IMR-90 (cell line): Measurements from ENCODE around the gene LYRM4. TPM values are rescaled to one million over a fixed set of nuclear protein-coding genes. Genes with fewer than 3 reads are reported as not detected.

Source experiments
- ATAC-seq: fragments of 200-7000 bp; cut with Tn5 transposase; 2 replicates; pipeline ENCODE4 v1.9.1; 2020; ENCODE audit warnings: low read depth, mild to moderate bottlenecking, moderate library complexity
- BruUV-seq: library from RNA; stranded (reverse); fragments of 400-500 nt; replicated peaks from 2 replicates; lab custom pipeline; 2021; lab: Mats Ljungman, UMichigan
- CTCF ChIA-PET: fragments of 300-600 bp; formaldehyde crosslinking; extraction: SDS; loops from one replicate; lab custom pipeline; 2021; ENCODE audit warnings: antibody characterized with exemption; lab: Yijun Ruan, JAX
- POLR2A ChIA-PET: fragments of 300-600 bp; sonication (Branson Sonifier 250); formaldehyde crosslinking; loops from one replicate; lab custom pipeline; 2022; ENCODE audit warnings: antibody characterized with exemption; ENCODE audit not compliant: unreplicated experiment; lab: Charles Lee
- DNase-seq: peaks from one replicate; pipeline ENCODE4 v3.0.0; 2013
- H2AFZ ChIP-seq: replicated peaks from 2 replicates; pipeline ENCODE3; 2013; ENCODE audit warnings: low read length, mild to moderate bottlenecking; ENCODE audit not compliant: poor library complexity
- H2AK5ac ChIP-seq: 2 replicates; pipeline ENCODE4 v1.6.1; 2013; ENCODE audit warnings: low read depth, low read length, inconsistent platforms
- H2AK9ac ChIP-seq: replicated peaks from 2 replicates; pipeline ENCODE3; 2013; ENCODE audit warnings: mild to moderate bottlenecking, low read depth, low read length, moderate library complexity; ENCODE audit not compliant: poor library complexity
- H2BK120ac ChIP-seq: 2 replicates; pipeline ENCODE4 v1.6.1; 2013; ENCODE audit warnings: low read depth, low read length, inconsistent platforms
- H2BK15ac ChIP-seq: 3 replicates; pipeline ENCODE4 v1.6.1; 2013; ENCODE audit warnings: low read depth, low read length, inconsistent platforms
- H2BK20ac ChIP-seq: 2 replicates; pipeline ENCODE4 v1.6.1; 2013; ENCODE audit warnings: low read depth, mild to moderate bottlenecking, inconsistent platforms, low read length, moderate library complexity
- H2BK5ac ChIP-seq: 2 replicates; pipeline ENCODE4 v1.6.1; 2013; ENCODE audit warnings: mild to moderate bottlenecking, low read depth, low read length, inconsistent platforms; ENCODE audit not compliant: poor library complexity, severe bottlenecking
- H3K14ac ChIP-seq: replicated peaks from 2 replicates; pipeline ENCODE4 v1.6.1; 2013; ENCODE audit warnings: low read depth, low read length, inconsistent platforms
- H3K18ac ChIP-seq: 2 replicates; pipeline ENCODE4 v1.6.1; 2013; ENCODE audit warnings: low read depth, low read length, control low read depth
- H3K23ac ChIP-seq: 2 replicates; pipeline ENCODE4 v1.6.1; 2013; ENCODE audit warnings: low read depth, low read length, inconsistent platforms
- H3K27ac ChIP-seq: 2 replicates; pipeline ENCODE4 v1.5.1; 2013; ENCODE audit warnings: mild to moderate bottlenecking, control low read depth, low read length; ENCODE audit not compliant: insufficient read depth
- H3K27me3 ChIP-seq: 2 replicates; pipeline ENCODE4 v1.6.1; 2013; ENCODE audit warnings: low read length; ENCODE audit not compliant: control insufficient read depth, insufficient read depth
- H3K36me3 ChIP-seq: 2 replicates; pipeline ENCODE4 v1.6.1; 2013; ENCODE audit warnings: low read length, mixed read lengths; ENCODE audit not compliant: control insufficient read depth, insufficient read depth
- H3K4ac ChIP-seq: 2 replicates; pipeline ENCODE4 v1.6.1; 2013; ENCODE audit warnings: low read depth, low read length, inconsistent platforms
- H3K4me1 ChIP-seq: 2 replicates; pipeline ENCODE4 v1.6.1; 2013; ENCODE audit warnings: low read length, mixed read lengths; ENCODE audit not compliant: control insufficient read depth, insufficient read depth
- H3K4me2 ChIP-seq: 2 replicates; pipeline ENCODE4 v1.6.1; 2013; ENCODE audit warnings: low read depth, mild to moderate bottlenecking, control low read depth, low read length, moderate library complexity
- H3K4me3 ChIP-seq: 2 replicates; pipeline ENCODE4 v1.5.1; 2013; ENCODE audit warnings: low read depth, mild to moderate bottlenecking, control low read depth, low read length, moderate library complexity; ENCODE audit not compliant: insufficient read depth
- H3K56ac ChIP-seq: 2 replicates; pipeline ENCODE4 v1.6.1; 2013; ENCODE audit warnings: low read length, inconsistent platforms; ENCODE audit not compliant: insufficient read depth; ENCODE audit errors: extremely low read depth
- H3K79me1 ChIP-seq, 2 experiments: 2 replicates each; pipeline ENCODE4 v1.6.1; 2013; ENCODE audit warnings: low read length in 2 of 2, inconsistent platforms in 1 of 2, low read depth in 1 of 2
- H3K9ac ChIP-seq: 2 replicates; pipeline ENCODE4 v1.6.1; 2013; ENCODE audit warnings: low read depth, low read length, control low read depth
- H3K9me1 ChIP-seq: 2 replicates; pipeline ENCODE4 v1.6.1; 2013; ENCODE audit warnings: low read length, inconsistent platforms; ENCODE audit not compliant: insufficient read depth
- H3K9me3 ChIP-seq: 2 replicates; pipeline ENCODE4 v1.6.1; 2013; ENCODE audit warnings: low read length; ENCODE audit not compliant: control insufficient read depth, insufficient read depth
- H4K20me1 ChIP-seq: 2 replicates; pipeline ENCODE4 v1.6.1; 2013; ENCODE audit warnings: low read length, inconsistent platforms; ENCODE audit not compliant: insufficient read depth
- H4K5ac ChIP-seq: 2 replicates; pipeline ENCODE4 v1.6.1; 2013; ENCODE audit warnings: mild to moderate bottlenecking, low read depth, low read length, control low read depth
- H4K8ac ChIP-seq, 2 experiments: 2 replicates each; pipeline ENCODE4 v1.6.1; 2013; ENCODE audit warnings: low read depth in 2 of 2, low read length in 2 of 2, control low read depth in 1 of 2, inconsistent platforms in 1 of 2
- H4K91ac ChIP-seq: 2 replicates; pipeline ENCODE4 v1.6.1; 2013; ENCODE audit warnings: low read depth, low read length, inconsistent platforms; ENCODE audit not compliant: insufficient read depth
- BHLHE40 ChIP-seq: fragments of 150-350 bp; IDR thresholded peaks from 2 replicates; pipeline ENCODE4 v1.6.1; 2016; ENCODE audit warnings: mild to moderate bottlenecking, low read depth, low read length
- CEBPB ChIP-seq: IDR thresholded peaks from 2 replicates; pipeline ENCODE4 v1.6.1; 2012; ENCODE audit warnings: low read depth, low read length, improper control_type of control experiment
- CTCF ChIP-seq: conservative IDR thresholded peaks from 2 replicates; pipeline ENCODE4 v1.5.1; 2012; ENCODE audit warnings: mild to moderate bottlenecking, low read depth, low read length, improper control_type of control experiment
- ELK1 ChIP-seq: fragments of 150-350 bp; IDR thresholded peaks from 2 replicates; pipeline ENCODE4 v1.6.1; 2016; ENCODE audit warnings: low read depth, mild to moderate bottlenecking, low read length, moderate library complexity, borderline replicate concordance
- MAFK ChIP-seq: IDR thresholded peaks from 2 replicates; pipeline ENCODE4 v1.6.1; 2012; ENCODE audit warnings: low read depth, low read length, improper control_type of control experiment
- MAZ ChIP-seq: IDR thresholded peaks from 2 replicates; pipeline ENCODE4 v1.6.1; 2012; ENCODE audit warnings: low read depth, mild to moderate bottlenecking, low read length, improper control_type of control experiment, moderate library complexity, borderline replicate concordance
- MXI1 ChIP-seq: IDR thresholded peaks from 2 replicates; pipeline ENCODE4 v1.6.1; 2012; ENCODE audit warnings: low read depth, mild to moderate bottlenecking, low read length, moderate library complexity, borderline replicate concordance
- NFE2L2 ChIP-seq: fragments of 150-350 bp; IDR thresholded peaks from 2 replicates; pipeline ENCODE4 v1.6.1; 2016; ENCODE audit warnings: low read depth, mild to moderate bottlenecking, low read length
- POLR2A ChIP-seq: IDR thresholded peaks from 2 replicates; pipeline ENCODE4 v1.6.1; 2012; ENCODE audit warnings: mild to moderate bottlenecking, low read depth, low read length
- RFX5 ChIP-seq: IDR thresholded peaks from 2 replicates; pipeline ENCODE4 v1.8.0; 2012; ENCODE audit warnings: low read depth, mild to moderate bottlenecking, low read length, moderate library complexity
- USF2 ChIP-seq: fragments of 150-350 bp; IDR thresholded peaks from 2 replicates; pipeline ENCODE4 v1.6.1; 2017; ENCODE audit warnings: mild to moderate bottlenecking, antibody characterized with exemption, low read length, low read depth
- WGBS, 2 experiments: methylation state at CpG; one replicate each; pipeline versions ENCODE4 v1.1.5 to v1.1.7; 2013; ENCODE audit warnings: missing lambda C conversion rate in 2 of 2; ENCODE audit not compliant: insufficient read length in 1 of 2; ENCODE audit errors: extremely low coverage in 2 of 2; 5-methylcytosine and 5-hydroxymethylcytosine counted together
- dilution Hi-C: fragments of 300-500 bp; cut with HindIII; formaldehyde crosslinking; loops from one replicate; pipeline ENCODE4 v1.14.3; 2018; ENCODE audit warnings: low sequenced_read_pairs; ENCODE audit not compliant: unreplicated experiment
- in situ Hi-C: fragments of 300-500 bp; cut with MboI; formaldehyde crosslinking; loops from 3 replicates; pipeline ENCODE4 v1.14.3; 2019; ENCODE audit warnings: low sequenced_read_pairs, inconsistent platforms, mixed read lengths
- intact Hi-C: fragments of 100-400 bp; cut with micrococcal nuclease; formaldehyde crosslinking; loops from 2 replicates; pipeline ENCODE4 v1.10.0; 2022
- polyA plus RNA-seq, 3 experiments: library from polyadenylated mRNA; depleted of rRNA; stranded (reverse); fragments of >200 nt; gene quantifications; 2 replicates each; pipeline ENCODE4 v1.2.3, GENCODE V29; 2012; ENCODE audit warnings: low replicate concordance in 1 of 3
- total RNA-seq: library from RNA; depleted of rRNA; stranded (reverse); fragments of >200 nt; gene quantifications from 2 replicates; pipeline ENCODE4 v1.2.3, GENCODE V29; 2012

Gene LYRM4
- total and polyA plus RNA-seq, 2 of the 4 experiments (the other 2 are of a cell fraction) = 11.5 to 26.6 TPM

- Histone ChIP-seq H2AK5ac (no peak overlapping the region), H3K4me1 (no peaks in the 10 kb centered on the region), H3K9ac (no peak overlapping the region), H2BK15ac (no peak overlapping the region), H2BK120ac (no peak overlapping the region), H3K18ac (no peak overlapping the region), H4K5ac (no peak overlapping the region), H3K36me3 (no peaks in the 10 kb centered on the region), H3K23ac (no peak overlapping the region), H3K9me3 (no peaks in the 10 kb centered on the region), H3K4ac (no peak overlapping the region), H3K79me1 (peaks cover 17 to 34% of the 10 kb centered on the region in 2 experiments), H2AFZ (no peak overlapping the region), H3K4me2 (no peak overlapping the region), H2BK20ac (no peak overlapping the region), H2BK5ac (no peak overlapping the region), H3K4me3 (no peak overlapping the region), H4K8ac (no peak overlapping the region), H4K20me1 (no peaks in the 10 kb centered on the region), H3K27me3 (no peaks in the 10 kb centered on the region), H2AK9ac (no peak overlapping the region), H3K9me1 (no peaks in the 10 kb centered on the region), H3K56ac (no peak overlapping the region), H3K14ac (no peak overlapping the region), H3K27ac (no peak overlapping the region), H4K91ac (no peak overlapping the region)
- DNase-seq (no peak), ATAC-seq (no peak)
- in situ Hi-C loops (no loop called here), dilution Hi-C loops (no loop called here), intact Hi-C loops (no loop called here)
- WGBS, 2 experiments = no CpG with 5 or more reads among the region's 5 CpGs
- CTCF ChIA-PET = interaction anchor here (0.8 to 1.6 kb wide), 2 partner anchors 126 to 133 kb away, joined by 3 read pairs; no protein-coding TSS in a partner anchor
- TF ChIP-seq MAZ (no peak), CEBPB (no peak), ELK1 (no peak), USF2 (no peak), RFX5 (no peak), POLR2A (no peak), MAFK (no peak), MXI1 (no peak), NFE2L2 (no peak), BHLHE40 (no peak), CTCF (no peak)
- POLR2A ChIA-PET = no interaction called here
- BruUV-seq = no TSS peak
These were observed 9.4 kb upstream of the LYRM4 start for GRCh38 chr6:5270093-5270680.
